HG02973 (cell line): ENCODE results near the gene SPO11.
"Not testable (repeated sequence)": the region's sequence is repeated elsewhere in the genome, so short reads cannot be mapped to it uniquely, and the experiment has no call there.

Experiments used
- ATAC-seq: cut with Tn5 transposase; IDR thresholded peaks from one replicate; pipeline ENCODE4 v1.9.1; 2021; ENCODE audit warnings: moderate library complexity; ENCODE audit not compliant: unreplicated experiment

Gene SPO11

DNA sequence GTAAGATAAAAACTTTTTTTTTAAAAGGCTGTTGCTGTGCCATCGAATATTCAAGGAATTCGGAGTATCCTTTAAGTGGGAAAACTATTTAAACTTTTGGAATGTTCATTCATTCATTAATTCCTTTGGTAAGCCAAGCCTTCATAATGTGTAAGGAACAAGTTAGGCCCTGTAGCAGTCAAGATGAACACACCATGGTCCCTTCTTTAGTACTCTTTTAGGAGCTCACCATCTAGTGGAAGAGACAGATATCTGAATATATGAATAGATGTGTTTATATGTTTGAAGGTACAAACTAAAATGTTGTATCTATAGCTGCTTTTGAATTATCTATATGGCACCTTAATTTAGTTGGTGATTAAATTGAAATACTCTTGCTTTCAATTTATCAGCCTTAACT, 5.8 kb downstream of the SPO11 start:
- ATAC-seq, result no peak

DNA sequence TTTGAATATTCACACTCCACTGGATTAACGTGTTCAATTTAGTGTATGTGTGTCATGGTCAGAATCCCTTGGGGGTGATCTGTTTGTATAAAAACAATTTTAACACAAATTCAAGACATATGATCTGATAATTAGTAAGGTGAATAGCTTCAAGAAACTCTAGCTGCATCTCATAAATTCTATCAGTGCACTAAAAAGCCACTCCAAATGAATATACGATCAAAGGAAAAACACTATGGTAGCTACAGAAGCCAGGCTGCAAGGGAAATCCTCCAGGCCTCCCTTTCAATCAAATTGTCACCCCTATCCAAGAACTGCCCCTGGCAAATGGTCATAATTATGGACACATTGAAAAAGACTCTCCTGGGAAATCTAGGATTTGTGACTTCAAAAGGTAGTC, 12.1 kb downstream of the SPO11 start:
- no peak for ATAC-seq

DNA sequence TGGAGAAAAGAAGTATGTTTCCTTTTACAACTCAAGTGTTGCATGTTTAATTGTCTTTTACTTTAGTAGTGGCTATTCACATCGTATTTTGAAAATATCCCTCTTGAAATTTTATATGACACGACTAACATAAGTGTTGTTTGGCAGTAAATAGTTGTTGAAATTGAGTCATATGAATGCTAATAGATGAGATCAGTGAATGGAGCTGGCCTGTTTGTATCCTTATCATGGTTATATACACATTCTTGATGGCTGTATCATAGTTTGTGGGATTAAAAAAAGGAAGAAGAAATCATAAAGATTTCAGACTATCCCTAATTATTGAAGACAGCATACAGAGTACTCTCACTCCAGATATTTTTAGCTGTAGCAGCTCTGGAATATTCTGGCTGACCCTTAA, 13.2 kb downstream of the SPO11 start:
- no peak for ATAC-seq

DNA sequence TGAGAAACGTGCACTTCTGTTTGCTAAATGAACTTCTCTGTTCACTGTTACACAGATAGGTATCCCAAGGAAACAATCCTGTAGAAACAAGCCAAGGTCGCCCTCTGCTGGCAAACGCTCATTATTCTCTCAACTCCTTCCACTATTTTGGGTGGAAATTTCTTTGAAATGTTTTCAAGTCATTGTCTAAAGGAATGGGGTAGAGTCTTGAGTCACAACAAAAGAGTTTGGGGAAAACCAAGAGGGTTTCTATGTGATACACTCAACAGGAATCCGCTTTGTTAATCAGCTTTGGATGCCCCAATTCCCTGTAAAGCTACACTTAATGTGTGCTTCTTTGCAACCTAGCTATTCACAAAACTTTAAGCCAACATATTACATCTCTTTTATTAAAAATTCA, 16.9 kb downstream of the SPO11 start:
- ATAC-seq, result no peak

GRCh38 chr20:57347393-57347792, 17.8 kb downstream of the SPO11 start:
- no peak for ATAC-seq

GRCh38 chr20:57348200-57348921, 18.8 kb downstream of the SPO11 start:
- not testable (repeated sequence) for ATAC-seq

- not testable (repeated sequence) for ATAC-seq
Observed at GRCh38 chr20:57348922-57349574, 19.4 kb downstream of the SPO11 start.

DNA sequence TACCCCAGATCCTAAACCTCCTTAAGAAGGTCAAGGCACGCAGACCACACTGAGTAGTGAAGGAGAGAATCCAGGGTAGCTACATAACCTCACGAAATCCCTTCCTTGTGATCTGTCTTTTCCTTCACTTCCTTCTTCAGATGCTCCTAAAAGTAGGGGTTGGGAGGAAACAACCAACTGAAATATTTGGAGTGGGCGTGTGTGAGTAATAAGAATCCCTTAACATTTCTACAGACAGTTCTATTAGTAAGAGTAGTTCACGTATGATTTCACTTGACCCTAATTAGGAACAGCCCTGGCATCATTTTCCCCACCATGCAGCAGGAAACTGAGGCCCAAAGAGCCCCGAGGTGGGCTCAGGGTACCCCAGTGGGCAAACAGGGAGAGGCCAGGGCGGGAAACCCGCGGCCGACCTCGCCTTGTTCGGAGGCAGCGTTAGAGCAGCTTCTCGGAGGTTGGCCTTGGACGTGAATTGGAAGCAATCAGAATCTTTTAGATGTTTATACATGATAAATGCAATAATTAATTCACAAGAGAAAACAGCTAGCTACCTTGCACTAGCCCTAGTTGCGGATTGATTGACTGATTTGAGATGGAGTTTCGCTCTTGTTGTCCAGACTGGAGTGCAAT, 20.6 kb downstream of the SPO11 start:
- ATAC-seq, result no peak

DNA sequence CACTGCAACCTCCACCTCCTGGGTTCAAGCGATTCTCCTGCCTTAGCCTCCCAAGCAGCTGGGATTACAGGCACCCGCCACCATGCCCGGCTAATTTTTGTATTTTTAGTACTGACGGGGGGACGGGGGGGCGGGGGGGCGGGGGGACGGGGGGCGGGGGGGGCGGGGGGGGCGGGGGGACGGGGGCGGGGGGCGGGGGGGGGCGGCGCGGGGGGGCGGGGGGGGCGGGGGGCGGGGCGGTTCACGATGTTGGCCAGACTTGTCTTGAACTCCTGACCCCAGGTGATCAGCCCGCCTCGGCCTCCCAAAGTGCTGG, 21.1 kb downstream of the SPO11 start:
- not testable (repeated sequence) for ATAC-seq

DNA sequence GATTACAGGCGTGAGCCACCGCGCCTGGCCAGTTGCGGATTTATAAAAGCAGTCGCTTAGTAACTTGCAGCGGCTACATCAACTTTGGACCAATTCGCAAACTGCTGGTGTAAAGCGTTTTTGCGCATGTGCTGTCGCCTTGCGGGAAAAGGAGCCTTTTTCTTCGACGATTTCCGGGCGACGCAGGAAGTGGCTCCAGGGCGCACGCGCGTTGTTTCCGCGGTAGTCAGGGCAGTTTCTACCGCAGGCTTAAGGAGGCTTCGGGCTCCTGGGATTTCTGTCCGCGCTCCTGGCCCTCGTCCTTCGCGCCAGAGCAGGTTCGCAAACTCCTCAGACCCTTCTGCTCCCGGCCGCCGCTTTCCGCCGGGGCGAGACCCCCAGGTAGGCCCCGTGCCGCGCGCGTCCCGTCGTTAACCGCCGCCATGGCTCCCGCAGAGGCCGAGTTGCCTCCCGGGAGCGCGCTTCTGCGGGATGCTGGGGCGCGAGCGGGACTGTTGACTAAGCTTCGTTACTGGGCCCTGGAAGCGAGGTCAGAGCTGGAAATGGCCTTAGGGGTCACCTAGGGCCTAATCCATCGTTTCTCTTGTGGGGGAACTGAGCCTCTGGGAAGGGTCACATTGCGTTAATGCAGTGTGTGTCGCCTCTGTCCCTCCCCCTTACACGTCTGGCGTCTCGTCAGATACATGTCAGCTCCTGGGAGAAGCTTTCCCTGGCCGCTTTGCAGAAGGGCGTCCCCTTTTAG, 21.6 kb downstream of the SPO11 start, which contains the start of gene RAE1:
Gene RAE1, plus strand, starts transcription at position 214 of the 742 bp plus-strand sequence. CDS start 2,784 bp downstream, outside the sequence.
- ATAC-seq, result peak; percentile 71

DNA sequence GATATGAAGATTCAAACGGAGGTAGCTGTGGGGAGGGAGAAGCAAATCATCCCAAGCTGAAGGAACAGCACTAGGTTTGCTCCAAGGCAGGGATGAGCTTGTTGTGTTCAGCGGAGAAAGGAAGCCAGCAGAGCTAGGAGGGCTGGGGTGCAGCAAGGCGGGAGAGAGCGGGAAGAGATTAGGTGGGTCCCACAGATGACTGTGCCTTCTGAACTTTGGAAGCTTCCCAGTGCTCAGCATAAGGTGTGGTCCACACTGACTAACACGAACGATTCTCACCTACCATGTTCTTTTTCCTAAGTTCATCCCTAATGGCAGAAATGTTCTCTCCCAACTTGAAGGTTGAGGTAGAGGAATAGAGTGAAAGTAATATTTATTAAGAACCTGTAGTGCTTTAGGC, 22.7 kb downstream of the SPO11 start:
- ATAC-seq, result no peak

DNA sequence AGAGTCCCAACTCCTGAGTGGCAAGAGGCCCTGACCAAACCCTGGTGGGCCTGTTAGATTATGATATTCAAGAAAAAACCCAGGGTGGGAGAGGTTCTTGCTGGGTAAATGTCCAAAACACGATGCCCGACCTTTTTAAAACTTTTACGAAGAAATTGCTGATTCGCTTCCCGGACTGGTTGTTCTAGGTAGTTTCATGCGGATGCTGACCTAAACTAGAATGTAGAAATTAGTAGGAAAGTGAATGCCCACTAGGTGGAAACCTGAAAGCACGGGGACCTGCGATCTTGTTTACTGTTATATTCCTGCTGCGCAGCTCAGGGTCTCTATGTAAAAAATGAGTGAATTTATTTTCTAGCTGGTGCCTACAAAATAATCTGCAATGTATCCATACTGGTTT, 23.7 kb downstream of the SPO11 start:
- no peak for ATAC-seq

- no peak for ATAC-seq
Observed at GRCh38 chr20:57361517-57361916, 31.9 kb downstream of the SPO11 start.

GRCh38 chr20:57364451-57364850, 34.8 kb downstream of the SPO11 start:
- ATAC-seq, result no peak

DNA sequence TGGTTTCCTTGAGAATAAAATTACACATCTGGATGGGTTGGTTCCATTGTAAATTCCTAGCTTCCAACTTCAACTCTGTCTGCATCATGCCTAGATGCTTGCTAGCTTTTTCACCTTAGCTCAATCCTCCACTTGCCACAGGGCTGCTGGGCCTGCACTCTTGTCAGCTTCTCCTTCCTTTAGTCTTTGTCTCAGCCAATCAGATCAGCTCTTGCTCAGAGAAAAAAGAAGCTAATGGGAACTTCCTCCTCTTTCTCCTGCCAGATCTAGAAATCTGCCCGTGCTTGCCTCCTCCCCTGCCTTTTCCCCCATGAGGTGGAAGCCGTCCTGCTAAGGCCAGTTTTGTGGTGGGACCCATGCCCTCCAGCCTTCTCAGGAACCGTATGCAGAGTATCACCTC, 40.0 kb downstream of the SPO11 start:
- ATAC-seq, result no peak

DNA sequence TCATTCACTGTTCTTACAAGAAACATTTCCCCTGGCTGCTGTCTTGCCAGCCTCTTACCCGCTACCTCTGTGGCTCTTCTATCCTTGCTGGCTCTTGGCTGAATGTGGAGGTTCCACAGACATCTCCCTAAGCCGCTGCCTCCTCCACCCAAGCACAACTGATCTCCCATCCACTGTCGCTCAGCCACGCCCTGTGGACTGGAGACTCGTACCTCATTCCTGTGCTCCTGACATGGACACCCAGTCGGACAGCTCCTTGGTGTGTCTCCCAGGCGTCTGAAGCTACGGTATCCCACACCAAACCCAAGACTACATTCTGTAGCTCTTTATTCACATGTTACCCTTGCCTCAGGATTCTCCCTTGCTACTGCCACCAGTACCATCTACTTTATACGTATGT, 40.7 kb downstream of the SPO11 start:
- ATAC-seq, result no peak

GRCh38 chr20:57371363-57371762, 41.8 kb downstream of the SPO11 start:
- ATAC-seq, result no peak

GRCh38 chr20:57372157-57372556, 42.6 kb downstream of the SPO11 start:
- no peak for ATAC-seq

DNA sequence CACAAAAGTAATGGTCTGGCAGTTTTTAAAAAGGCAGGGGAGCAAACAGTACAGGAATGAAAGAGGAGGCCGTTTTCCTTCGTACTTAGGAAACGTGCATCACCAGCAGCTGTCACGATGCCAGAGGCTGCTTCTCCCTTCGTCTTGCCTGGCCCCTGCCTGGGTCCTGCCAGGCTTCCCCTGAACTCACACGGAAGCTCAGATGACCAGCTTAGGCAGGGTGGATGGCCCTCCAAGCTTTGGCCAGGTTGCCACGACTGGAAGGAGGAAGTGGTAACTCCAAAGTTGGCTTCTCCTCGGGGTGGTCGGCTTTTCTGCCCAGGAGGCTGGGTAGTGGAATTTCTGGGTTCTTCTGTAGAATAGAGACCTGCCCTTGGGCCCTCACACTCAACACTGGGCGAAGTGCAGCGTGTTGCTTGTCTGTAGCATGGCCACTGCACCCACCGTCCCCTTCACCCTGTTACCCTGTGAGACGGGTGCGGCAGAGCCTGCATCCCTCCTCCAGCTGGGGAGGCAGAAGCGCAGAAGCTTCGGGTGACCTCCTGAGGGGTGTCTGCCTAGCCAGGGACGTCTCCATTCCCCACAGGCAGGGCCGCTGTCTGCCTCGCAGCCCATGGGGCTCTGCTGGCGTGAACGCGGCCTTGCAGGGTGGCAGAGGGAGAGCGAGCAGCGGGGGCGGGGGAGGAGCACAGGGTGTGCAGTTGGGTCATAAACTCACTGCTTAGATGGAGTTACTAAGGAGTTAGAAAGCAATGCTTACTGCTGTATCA, 43.2 kb downstream of the SPO11 start:
- ATAC-seq, result no peak

GRCh38 chr20:57374343-57374930, 44.8 kb downstream of the SPO11 start:
- no peak for ATAC-seq
